Loucy (cell line): ENCODE data around the gene PTPN9.

Experiments used
- H2AFZ ChIP-seq: fragments of 200-600 bp; sonication (generic); 2 replicates; pipeline ENCODE4 v1.6.0; 2016; ENCODE audit warnings: antibody characterized with exemption, mild to moderate bottlenecking, low read length, moderate library complexity
- H3F3A ChIP-seq: fragments of 200-600 bp; 2 replicates; pipeline ENCODE4 v1.6.0; 2016; ENCODE audit warnings: antibody characterized with exemption, low read depth, mild to moderate bottlenecking
- H3K27me3 ChIP-seq: fragments of 200-600 bp; sonication (generic); 2 replicates; pipeline ENCODE4 v1.6.1; 2014; ENCODE audit warnings: low read length, mild to moderate bottlenecking; ENCODE audit not compliant: insufficient read depth, poor library complexity, severe bottlenecking
- H3K36me3 ChIP-seq: fragments of 200-600 bp; sonication (generic); 2 replicates; pipeline ENCODE4 v1.6.1; 2016; ENCODE audit warnings: low read length; ENCODE audit not compliant: insufficient read depth
- H3K4me1 ChIP-seq: fragments of 200-600 bp; sonication (generic); 2 replicates; pipeline ENCODE4 v1.5.1; 2014; ENCODE audit warnings: low read length, mild to moderate bottlenecking; ENCODE audit not compliant: insufficient read depth, poor library complexity, severe bottlenecking
- H3K4me2 ChIP-seq: fragments of 200-600 bp; sonication (generic); 2 replicates; pipeline ENCODE4 v1.6.0; 2014; ENCODE audit warnings: antibody characterized with exemption, low read length, low read depth, mild to moderate bottlenecking; ENCODE audit not compliant: poor library complexity, severe bottlenecking
- H3K4me3 ChIP-seq: fragments of 200-600 bp; sonication (generic); 2 replicates; pipeline ENCODE4 v1.5.1; 2014; ENCODE audit warnings: low read length, mild to moderate bottlenecking, mixed read lengths; ENCODE audit not compliant: poor library complexity, severe bottlenecking
- H3K79me2 ChIP-seq: fragments of 200-600 bp; sonication (generic); 2 replicates; pipeline ENCODE4 v1.6.1; 2014; ENCODE audit warnings: low read length; ENCODE audit not compliant: insufficient read depth
- H3K9ac ChIP-seq: fragments of 200-600 bp; sonication (generic); 2 replicates; pipeline ENCODE4 v1.6.0; 2014; ENCODE audit warnings: mild to moderate bottlenecking, low read depth, low read length, moderate library complexity; ENCODE audit not compliant: poor library complexity, severe bottlenecking
- H3K9me2 ChIP-seq: fragments of 200-600 bp; sonication (generic); replicated peaks from 2 replicates; pipeline ENCODE4 v1.6.1; 2016; ENCODE audit warnings: low read depth, low read length, mixed read lengths
- H3K9me3 ChIP-seq: fragments of 200-600 bp; sonication (generic); 2 replicates; pipeline ENCODE4 v1.6.1; 2014; ENCODE audit warnings: mild to moderate bottlenecking, antibody characterized with exemption, low read length, low read depth; ENCODE audit not compliant: insufficient read depth
- H4K20me1 ChIP-seq: fragments of 200-600 bp; sonication (generic); 2 replicates; pipeline ENCODE4 v1.6.0; 2014; ENCODE audit warnings: antibody characterized with exemption, low read length, mild to moderate bottlenecking; ENCODE audit not compliant: insufficient read depth, poor library complexity, severe bottlenecking
- CTCF ChIP-seq: fragments of 200-600 bp; sonication (generic); conservative IDR thresholded peaks from 2 replicates; pipeline ENCODE4 v1.5.1; 2014; ENCODE audit warnings: mild to moderate bottlenecking, antibody characterized with exemption, low read length
- EZH2phosphoT487 ChIP-seq: fragments of 200-600 bp; IDR thresholded peaks from 2 replicates; pipeline ENCODE4 v1.6.1; 2018; ENCODE audit warnings: antibody characterized with exemption, mild to moderate bottlenecking, moderate library complexity, borderline replicate concordance

The PTPN9 gene

DNA sequence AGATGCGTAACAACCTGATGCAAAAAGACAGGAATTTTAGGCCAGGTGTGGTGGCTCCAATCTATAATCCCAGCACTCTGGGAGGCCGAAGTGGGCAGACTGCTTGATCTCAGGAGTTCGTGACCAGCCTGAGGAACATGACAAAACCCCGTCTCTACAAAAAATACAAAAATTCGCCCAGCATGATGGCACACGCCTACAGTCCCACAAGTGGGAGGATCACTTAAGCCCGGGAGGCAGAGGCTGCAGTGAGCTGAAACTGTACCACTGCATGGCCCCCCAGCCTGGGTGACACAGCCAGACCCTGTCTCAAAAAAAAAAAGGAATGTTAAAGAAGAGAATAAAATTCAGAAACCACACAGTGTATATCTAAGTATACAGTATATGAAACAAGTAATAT is 40.7 kb downstream of the PTPN9 start:
- no peaks in the 10 kb centered on the region for H3K9me3 ChIP-seq
- TF ChIP-seq CTCF (no peak), EZH2phosphoT487 (no peak)
- no peak overlapping the region for H3K4me3 ChIP-seq
- H3K9me2 ChIP-seq = no peaks in the 10 kb centered on the region
- H3K4me2 ChIP-seq = no peak overlapping the region
- H3K36me3 ChIP-seq = no peaks in the 10 kb centered on the region
- H3F3A ChIP-seq = peaks cover 8% of the 10 kb centered on the region; the same call in 1 of the 2 replicates
- no peak overlapping the region for H3K9ac ChIP-seq
- no peaks in the 10 kb centered on the region for H4K20me1 ChIP-seq
- no peaks in the 10 kb centered on the region for H3K27me3 ChIP-seq
- H3K79me2 ChIP-seq = peaks cover 42% of the 10 kb centered on the region
- peaks cover 7% of the 10 kb centered on the region for H3K4me1 ChIP-seq
- no peak overlapping the region for H2AFZ ChIP-seq

DNA sequence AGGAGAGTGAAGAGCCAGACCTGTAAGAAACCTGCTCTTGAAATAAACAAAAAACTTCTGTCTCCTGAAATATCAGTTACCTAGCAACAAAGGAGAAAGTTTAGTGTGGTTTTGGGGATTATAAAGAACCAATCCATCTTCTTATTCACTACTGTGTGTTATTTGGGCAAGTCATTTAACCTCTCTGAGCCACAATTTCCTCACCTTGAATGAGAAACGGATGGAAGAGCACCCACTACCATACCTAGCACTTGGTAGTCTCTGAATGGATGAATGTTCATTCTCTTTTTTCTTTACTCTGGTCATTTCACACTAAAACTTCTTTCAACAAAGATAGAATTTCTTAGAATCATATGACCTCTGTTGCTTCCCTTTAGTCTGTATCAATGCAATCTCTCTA is 45.2 kb downstream of the PTPN9 start:
- Histone ChIP-seq H3K79me2 (peaks cover 42% of the 10 kb centered on the region), H3K4me2 (no peak overlapping the region), H3K36me3 (no peaks in the 10 kb centered on the region), H2AFZ (no peak overlapping the region), H4K20me1 (no peaks in the 10 kb centered on the region), H3F3A (peaks cover 5% of the 10 kb centered on the region; the same call in 1 of the 2 replicates), H3K4me1 (no peaks in the 10 kb centered on the region), H3K9me3 (no peaks in the 10 kb centered on the region), H3K9me2 (no peaks in the 10 kb centered on the region), H3K9ac (no peak overlapping the region), H3K27me3 (no peaks in the 10 kb centered on the region), H3K4me3 (no peak overlapping the region)
- no peak for TF ChIP-seq CTCF
- no peak for TF ChIP-seq EZH2phosphoT487

DNA sequence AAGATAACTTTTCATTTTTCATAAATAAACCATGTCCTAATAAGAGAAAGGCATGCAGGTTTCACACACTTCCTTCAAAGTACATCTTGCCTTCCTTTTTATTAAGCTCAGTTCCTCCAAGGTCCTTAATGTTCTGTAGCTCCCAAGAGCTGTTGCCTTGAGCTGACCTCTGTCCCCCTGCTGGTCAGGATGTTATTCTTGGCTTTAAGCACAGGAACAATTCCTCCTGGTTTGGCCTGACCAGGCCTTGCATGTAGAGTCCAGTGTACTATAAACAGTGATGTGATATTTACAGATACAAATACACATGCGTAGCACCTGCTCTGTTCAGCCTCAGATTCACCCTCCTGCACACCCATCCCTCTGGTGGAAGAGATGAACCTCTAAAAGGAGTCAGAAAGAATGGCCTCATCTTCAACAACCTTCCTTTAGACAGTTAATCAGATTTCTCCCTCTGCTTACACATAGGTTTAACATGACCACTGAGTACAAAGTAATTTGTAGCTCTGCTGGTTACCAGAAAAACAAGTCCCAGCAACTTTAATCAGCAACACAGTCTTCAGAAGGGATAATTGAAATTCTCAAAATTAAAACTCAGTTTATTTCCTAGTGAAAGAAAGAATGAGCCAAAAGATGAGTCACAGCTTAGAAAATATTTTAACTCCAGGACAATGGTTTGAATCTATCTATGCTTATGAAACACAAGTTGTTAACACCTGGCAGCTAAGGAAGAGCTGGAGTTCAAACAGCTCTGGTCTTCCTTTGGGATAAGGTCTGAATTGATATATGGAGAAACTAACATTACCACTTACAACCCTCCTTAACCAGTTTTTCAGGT is 46.5 kb downstream of the PTPN9 start:
- H3K9me3 ChIP-seq = no peaks in the 10 kb centered on the region
- no peaks in the 10 kb centered on the region for H3K4me1 ChIP-seq
- no peaks in the 10 kb centered on the region for H3K27me3 ChIP-seq
- no peaks in the 10 kb centered on the region for H3F3A ChIP-seq
- no peaks in the 10 kb centered on the region for H3K9me2 ChIP-seq
- peaks cover 38% of the 10 kb centered on the region for H3K79me2 ChIP-seq
- TF ChIP-seq EZH2phosphoT487 (no peak), CTCF (peak; percentile 59)
- no peaks in the 10 kb centered on the region for H3K36me3 ChIP-seq
- no peak overlapping the region for H3K4me3 ChIP-seq
- H2AFZ ChIP-seq = no peak overlapping the region
- no peak overlapping the region for H3K9ac ChIP-seq
- H4K20me1 ChIP-seq = no peaks in the 10 kb centered on the region
- H3K4me2 ChIP-seq = no peak overlapping the region
